ENCODE data around the gene OR7D4.
"Not testable (repeated sequence)": the region's sequence is repeated elsewhere in the genome, so short reads cannot be mapped to it uniquely, and the experiment has no call there.

OR7D4 gene

DNA sequence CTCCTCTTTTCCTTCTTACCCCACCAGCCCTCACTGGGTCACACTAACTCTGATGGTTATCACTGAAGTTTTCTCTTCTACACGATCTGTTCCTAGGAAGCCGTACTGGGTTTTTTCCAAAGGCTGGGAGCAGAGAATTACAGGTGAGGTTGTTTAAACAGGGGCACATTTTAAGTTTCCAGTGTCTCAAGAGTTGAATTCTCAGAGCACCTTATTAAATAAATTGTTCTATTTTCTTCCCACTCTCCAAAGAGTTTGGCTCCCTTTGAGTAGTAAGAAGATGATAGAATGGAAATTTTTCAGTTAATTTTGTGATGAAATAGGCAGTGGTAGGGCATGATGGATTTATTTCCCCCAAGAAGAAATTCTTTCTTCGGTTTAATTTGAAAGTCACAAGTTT lies at the start of gene OR7D4:
Gene OR7D4, minus strand, starts transcription at position 101 of the 400 bp plus-strand sequence. CDS start 4,752 bp downstream, outside the sequence.
- no peak for DNase-seq

DNA sequence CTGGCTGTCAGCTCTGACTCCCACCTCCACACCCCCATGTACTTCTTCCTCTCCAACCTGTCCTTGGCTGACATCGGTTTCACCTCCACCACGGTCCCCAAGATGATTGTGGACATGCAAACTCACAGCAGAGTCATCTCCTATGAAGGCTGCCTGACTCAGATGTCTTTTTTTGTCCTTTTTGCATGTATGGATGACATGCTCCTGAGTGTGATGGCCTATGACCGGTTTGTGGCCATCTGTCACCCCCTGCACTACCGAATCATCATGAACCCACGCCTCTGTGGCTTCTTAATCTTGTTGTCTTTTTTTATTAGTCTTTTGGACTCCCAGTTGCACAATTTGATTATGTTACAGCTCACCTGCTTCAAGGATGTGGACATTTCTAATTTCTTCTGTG lies 31.8 kb upstream of the OR7D4 start:
- DNase-seq: no peak

DNA sequence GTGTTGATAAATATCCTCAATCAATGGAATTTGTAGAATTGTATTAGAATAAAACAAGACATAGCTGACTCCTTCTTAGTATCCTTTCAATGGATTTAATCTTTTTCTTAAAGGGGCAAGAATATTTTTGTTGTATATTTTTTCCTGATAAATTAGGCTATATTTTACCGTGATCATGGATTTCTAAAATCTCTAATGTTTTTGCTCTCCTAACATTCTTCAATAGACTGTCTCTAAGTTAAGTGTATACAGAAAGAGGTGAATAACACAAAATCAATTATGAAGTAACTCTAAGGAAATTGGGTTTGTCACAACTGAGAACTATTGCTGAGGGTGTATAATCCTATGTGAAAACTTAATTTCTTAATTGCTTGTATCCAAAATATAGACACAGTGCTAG lies 31.2 kb upstream of the OR7D4 start, which contains the start of gene OR7E24:
Gene OR7E24, plus strand, starts transcription at position 301 of the 400 bp plus-strand sequence. CDS start 114 bp downstream, outside the sequence.
- no peak for DNase-seq

DNA sequence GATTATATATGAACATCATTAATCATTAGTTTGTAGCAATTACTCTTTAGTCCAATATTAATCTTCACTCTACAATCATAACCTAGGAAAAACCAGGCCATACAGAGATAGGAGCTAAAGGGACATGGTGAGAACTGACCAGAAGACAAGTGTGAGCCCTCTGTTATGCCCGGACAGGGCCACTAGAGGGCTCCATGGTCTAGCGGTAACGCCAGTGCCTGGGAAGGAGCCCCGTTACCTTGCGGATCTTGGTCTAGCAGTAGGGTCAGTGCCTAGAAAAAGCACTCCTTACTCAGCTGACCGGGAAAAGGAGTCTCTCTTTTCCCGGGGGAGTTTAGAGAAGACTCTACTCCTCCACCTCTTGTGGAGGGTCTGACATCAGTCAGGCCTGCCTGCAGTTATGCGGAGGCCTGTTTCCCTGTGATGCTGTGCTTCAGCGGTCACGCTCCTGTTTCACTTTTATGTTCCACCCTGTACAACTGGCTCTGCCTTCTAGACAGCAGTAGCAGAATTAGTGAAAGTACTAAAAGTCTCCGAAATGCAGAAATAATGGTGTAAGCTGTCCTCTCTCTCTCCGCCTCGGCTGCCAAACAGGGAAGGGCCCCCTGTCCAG lies 13.8 kb downstream of the OR7D4 start:
- DNase-seq: peak; percentile 22 to 46

DNA sequence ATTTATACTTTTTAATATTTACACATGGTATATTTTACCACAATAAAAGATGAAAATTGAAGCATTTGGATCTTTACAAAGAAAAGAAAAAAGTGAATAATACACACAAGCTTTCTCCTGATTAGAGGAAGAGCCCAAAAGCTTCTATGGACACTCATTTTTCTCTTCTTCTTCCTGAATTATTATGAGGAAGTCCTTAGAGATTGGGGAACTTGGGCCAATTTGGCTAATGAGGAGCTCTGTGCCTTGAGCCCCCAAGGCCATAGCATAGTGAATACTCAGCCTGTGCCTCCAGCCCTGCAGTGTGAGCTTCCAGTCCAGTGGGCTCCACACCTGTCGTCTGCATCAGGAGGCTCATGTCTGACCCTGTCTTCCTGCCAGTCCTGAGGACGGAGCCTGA lies 21.3 kb downstream of the OR7D4 start:
- not testable (repeated sequence) for DNase-seq

DNA sequence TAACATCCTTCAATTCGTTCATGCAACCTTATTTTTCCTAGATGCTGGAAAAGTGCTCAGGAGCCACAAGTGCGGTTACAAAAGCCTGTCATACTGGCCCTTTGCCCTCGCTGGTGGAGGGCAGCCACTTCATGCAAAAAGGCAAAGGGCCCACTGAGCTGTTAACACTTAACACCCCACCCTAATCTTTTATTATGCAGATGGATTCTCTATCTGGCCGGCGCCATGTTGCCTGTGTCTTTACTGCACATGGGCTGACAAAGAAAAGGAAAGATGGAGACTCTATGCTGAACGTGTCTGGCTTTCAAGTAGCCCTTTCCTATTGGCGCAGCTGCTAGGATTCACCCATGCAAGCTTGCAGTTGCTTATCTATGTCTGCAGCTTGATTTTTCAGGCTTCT lies 29.9 kb downstream of the OR7D4 start:
- no peak for DNase-seq

DNA sequence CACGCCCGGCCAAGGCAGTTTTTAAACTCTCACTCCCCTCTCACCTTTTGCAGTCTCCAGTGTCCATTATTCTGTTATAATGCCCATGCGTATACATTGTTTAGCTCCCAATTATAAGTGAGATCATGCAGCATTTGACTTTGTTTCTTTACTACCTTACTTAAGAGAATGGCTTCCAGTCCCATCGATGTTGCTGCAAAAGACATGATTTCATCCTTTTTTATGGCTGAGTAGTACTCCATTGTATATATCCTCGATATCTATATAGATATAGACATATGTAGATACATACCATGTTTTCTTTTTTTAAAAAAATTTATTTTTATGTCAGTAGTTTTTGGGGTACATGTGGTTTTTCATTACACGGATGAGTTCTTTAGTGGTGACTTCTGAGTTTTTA lies 32.2 kb downstream of the OR7D4 start:
- DNase-seq: no peak

DNA sequence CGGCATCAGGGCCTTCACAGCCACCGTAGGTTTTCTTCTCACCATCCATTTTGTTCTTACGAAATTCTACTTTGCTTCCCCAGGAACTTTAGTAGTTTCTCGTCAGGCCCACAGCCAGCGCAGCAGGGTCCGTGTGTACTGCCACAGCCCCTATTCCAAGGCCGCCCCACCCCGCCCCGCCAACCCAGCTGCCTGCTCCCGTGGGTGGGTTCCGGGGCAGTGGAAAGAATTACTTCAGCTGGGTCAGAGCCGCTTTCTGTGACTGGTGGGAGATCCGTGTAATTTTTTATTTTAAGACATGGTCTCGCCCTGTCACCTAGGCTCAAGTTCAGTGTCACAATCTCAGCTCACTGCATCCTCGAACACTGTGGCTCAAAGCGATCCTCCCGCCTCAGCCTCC lies 36.4 kb downstream of the OR7D4 start:
- DNase-seq: no peak

DNA sequence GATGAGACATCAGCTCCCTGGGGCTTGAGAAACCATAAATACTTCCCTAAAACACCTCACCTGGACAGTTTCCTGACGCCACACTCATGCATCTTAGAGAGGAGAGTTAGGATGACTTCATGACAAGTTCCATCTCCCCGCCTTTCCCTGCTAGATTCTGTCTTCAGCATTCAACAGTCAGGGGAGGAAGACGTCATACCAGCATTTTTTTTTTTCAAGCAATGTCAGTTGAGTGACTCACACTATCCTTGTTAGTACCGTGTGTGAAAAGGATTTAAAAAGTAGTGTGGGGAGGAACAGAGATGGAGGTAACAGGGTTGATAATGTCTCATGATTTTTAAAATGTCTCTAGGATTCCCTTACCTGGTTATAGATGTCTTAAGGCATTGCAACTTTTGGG lies 40.5 kb downstream of the OR7D4 start, which contains the start of gene OR7D2:
Gene OR7D2, plus strand, starts transcription at position 79 of the 400 bp plus-strand sequence. CDS start 6,803 bp downstream, outside the sequence.
- no peak for DNase-seq

DNA sequence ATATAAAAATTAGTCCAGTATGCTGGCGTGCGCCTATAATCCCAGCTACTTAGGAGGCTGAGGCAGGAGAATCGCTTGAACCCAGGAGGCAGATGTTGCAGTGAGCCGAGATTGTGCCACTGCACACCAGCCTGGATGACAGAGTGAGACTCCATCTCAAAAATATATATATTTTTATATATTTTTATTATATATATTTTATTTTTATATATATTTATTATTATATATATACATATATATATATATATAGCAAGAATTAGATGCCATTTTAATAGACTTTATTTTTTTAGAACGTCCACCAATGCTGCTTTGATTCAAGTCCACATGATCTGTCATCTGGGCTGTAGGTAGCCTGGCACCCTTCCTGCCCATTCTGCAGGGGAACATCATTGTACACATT lies 44.1 kb downstream of the OR7D4 start:
- DNase-seq: no peak

DNA sequence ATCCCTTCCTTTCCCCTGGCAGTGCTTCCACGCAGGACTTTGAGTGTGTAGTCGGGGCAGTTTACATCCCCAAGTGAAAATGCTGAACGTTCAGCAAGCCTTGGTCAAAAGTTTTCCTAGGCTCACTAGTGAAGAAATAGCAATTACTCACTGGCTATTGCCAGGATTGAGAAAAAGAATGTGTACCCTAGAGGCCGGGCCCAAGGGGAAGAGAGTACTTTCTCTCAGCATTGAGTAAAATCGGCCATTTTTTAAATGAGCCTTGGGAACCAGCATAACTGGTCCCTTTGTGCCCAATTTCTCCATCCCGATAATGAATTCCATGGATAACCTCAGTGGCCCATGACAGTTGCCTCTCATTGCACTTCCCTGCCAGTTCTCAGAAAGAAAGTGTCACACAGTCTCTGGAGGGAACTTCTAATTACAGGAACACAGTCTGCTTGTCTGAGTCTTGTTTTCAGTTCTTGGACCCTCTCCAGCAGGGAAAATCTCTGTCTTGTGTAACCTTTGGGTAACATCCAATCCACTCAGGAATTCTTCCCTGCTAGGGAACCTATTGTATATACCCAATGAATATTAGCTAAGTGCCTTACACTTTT lies 47.9 kb downstream of the OR7D4 start:
- DNase-seq: no peak

DNA sequence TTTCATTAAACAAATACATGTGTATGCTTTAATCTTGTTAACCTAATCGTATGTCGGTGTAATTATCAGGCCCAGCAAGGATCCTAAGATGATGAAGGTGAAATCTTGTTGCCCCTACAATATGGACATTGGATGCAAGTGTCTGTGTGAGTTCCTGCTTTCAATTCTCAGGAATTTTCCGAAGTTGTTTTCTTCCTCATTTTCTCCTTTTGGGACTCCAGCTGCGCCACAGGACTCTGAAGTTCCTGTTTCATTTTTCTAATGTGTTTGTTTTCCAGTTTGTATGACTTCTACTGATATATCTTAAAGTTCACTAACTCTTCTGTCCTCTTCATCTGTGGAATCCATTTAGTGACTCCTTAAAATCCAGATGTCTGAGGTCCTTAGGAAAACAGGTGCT lies 52.5 kb downstream of the OR7D4 start:
- DNase-seq: no peak

DNA sequence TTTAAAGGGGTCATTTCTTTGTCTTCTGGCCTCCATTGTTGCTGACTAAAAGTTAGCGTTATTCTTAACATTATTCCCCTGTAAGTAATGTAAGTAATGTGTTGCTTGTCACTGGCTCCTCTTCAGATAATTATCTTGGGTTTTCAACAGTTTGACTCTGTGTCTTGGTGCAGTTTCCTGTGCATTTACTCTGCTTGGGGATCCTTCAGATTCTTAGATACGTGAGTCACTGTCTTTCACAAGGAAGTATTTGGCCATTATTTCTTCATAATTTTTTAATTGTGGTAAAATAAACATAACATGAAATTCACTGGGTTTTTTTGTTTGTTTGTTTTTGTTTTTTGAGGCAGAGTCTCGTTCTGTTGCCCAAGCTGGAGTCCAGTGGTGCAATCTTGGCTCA lies 54.1 kb downstream of the OR7D4 start:
- DNase-seq: no peak

DNA sequence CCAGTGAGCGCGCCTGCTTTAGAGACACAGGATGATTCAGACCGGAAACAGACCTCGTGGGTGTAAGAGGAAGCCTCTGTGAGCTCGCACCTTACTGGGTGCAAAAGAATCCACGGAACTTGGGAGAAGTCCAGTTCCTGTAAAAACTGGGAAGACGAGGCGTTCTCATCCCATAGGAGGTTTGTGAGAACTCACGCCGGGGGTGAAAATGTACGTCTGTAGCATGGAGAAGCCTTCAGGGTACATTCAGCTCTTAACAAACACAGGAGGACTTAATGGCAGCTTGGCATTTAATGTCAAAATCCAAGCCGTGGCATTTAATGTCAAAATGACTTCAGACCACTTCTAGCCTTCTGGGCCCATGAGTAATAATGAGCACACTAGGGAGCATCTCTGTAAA lies 58.0 kb downstream of the OR7D4 start:
- no peak for DNase-seq
